ENCODE results near the gene DDX23. TPM values are rescaled to one million over a fixed set of nuclear protein-coding genes. Genes with fewer than 3 reads are reported as not detected.
A peak's percentile ranks its signal among the peaks of the same experiment; 100 is the strongest.

DDX23 gene
- total RNA-seq, 1 donor from 2014 or later, result 59.1 TPM

GRCh38 chr12:48889679-48890078 lies 37.7 kb upstream of the DDX23 start:
- H3K27me3 Mint-ChIP-seq (ENCODE audit: low read depth), result peaks cover 9% of the 10 kb centered on the region
- TF ChIP-seq, protein P1, sequence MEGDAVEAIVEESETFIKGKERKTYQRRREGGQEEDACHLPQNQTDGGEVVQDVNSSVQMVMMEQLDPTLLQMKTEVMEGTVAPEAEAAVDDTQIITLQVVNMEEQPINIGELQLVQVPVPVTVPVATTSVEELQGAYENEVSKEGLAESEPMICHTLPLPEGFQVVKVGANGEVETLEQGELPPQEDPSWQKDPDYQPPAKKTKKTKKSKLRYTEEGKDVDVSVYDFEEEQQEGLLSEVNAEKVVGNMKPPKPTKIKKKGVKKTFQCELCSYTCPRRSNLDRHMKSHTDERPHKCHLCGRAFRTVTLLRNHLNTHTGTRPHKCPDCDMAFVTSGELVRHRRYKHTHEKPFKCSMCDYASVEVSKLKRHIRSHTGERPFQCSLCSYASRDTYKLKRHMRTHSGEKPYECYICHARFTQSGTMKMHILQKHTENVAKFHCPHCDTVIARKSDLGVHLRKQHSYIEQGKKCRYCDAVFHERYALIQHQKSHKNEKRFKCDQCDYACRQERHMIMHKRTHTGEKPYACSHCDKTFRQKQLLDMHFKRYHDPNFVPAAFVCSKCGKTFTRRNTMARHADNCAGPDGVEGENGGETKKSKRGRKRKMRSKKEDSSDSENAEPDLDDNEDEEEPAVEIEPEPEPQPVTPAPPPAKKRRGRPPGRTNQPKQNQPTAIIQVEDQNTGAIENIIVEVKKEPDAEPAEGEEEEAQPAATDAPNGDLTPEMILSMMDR (IDR thresholded peaks at IDR 0.05), result no peak
- no peak overlapping the region for H3K4me3 Mint-ChIP-seq (ENCODE audit: unreplicated experiment)
- no peaks in the 10 kb centered on the region for H3K9me3 Mint-ChIP-seq (ENCODE audit: low read depth)
- no peak for DNase-seq (ENCODE audit: low spot score)
- peaks cover 8% of the 10 kb centered on the region for H3K4me1 Mint-ChIP-seq (ENCODE audit: low read depth)
- no peak overlapping the region for H3K27ac Mint-ChIP-seq (ENCODE audit: unreplicated experiment)
- no peaks in the 10 kb centered on the region for H3K36me3 Mint-ChIP-seq (ENCODE audit: low read depth)

DNA sequence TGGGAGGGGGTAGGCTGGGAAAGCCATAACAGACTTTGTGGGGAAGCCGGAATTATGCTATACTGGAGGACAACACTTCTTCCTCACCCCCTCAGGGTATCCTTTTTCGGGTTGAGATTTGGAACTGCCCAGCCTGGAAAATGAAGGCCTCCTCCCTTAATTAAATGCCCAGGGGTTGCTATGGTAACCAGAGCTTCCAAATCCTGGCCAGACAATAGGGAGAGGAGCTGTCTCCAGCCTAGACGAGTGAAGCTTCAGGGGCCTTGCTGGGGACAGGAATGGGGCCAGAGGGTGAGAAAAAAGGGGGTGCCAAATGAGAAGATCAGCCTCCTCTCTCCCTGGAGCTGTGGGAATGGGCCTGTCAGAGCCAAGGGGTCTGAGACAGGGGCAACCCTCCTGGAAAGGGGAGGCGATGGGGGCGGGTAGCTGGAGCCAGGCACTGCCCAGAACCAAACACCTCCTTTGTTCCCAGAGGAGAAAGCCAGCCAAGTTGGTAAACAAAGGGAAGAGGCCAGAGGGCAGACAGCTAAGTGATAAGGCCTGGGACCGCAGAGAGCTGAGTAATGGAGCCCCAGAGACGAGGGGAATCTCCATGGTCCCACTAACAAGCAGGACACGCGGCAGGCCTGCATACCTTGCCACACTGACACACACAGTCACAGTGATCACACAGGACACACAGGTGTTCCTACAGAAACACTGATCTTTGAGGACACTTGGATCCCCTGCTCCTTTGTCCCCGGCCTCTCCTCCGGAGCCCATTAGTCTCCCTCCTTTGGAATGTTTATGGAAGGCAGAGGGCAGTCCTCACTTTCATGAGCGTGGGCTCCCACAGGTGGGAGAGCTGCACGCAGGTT lies 31.6 kb upstream of the DDX23 start:
- H3K4me1 Mint-ChIP-seq (ENCODE audit: low read depth), result peaks cover 31% of the 10 kb centered on the region
- TF ChIP-seq, protein P1 (IDR thresholded peaks at IDR 0.05), result no peak
- DNase-seq (ENCODE audit: low spot score), result no peak
- no peaks in the 10 kb centered on the region for H3K27me3 Mint-ChIP-seq (ENCODE audit: low read depth)
- H3K27ac Mint-ChIP-seq (ENCODE audit: unreplicated experiment), result peak overlapping the region; percentile 98
- H3K36me3 Mint-ChIP-seq (ENCODE audit: low read depth), result no peaks in the 10 kb centered on the region
- H3K9me3 Mint-ChIP-seq (ENCODE audit: low read depth), result no peaks in the 10 kb centered on the region
- H3K4me3 Mint-ChIP-seq (ENCODE audit: unreplicated experiment), result no peak overlapping the region

- Mint-ChIP-seq H3K9me3 (ENCODE audit: low read depth) (no peaks in the 10 kb centered on the region), H3K36me3 (ENCODE audit: low read depth) (no peaks in the 10 kb centered on the region), H3K27ac (ENCODE audit: unreplicated experiment) (peak overlapping the region; percentile 98), H3K4me1 (ENCODE audit: low read depth) (peaks cover 31% of the 10 kb centered on the region), H3K4me3 (ENCODE audit: unreplicated experiment) (no peak overlapping the region), H3K27me3 (ENCODE audit: low read depth) (no peaks in the 10 kb centered on the region)
- TF ChIP-seq, protein P1 (IDR thresholded peaks at IDR 0.05), result no peak
- no peak for DNase-seq (ENCODE audit: low spot score)
Observed at GRCh38 chr12:48882972-48883304, 31.0 kb upstream of the DDX23 start.

DNA sequence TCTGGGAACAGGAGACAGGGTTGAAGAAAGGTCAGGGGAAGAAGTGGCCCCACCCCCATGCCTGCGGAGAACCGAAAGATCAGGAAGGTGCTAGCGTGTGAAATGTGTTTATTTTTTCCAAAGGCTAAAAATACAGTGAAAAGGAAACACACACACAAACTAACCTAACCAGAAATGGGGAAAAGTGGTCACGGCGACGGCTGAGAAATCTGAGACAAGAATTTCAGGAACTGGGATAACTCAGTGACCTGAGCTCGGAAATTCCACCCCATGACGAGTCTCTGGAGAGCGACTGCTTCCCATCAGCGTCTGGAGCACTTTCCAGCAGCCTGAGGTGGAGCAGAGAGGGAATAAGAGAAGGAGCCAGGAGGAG lies 30.3 kb upstream of the DDX23 start:
- peak overlapping the region; percentile 62 for H3K4me3 Mint-ChIP-seq (ENCODE audit: unreplicated experiment)
- TF ChIP-seq, protein P1 (IDR thresholded peaks at IDR 0.05), result no peak
- no peaks in the 10 kb centered on the region for H3K36me3 Mint-ChIP-seq (ENCODE audit: low read depth)
- H3K27ac Mint-ChIP-seq (ENCODE audit: unreplicated experiment), result peak overlapping the region; percentile 98
- peaks cover 31% of the 10 kb centered on the region for H3K4me1 Mint-ChIP-seq (ENCODE audit: low read depth)
- H3K9me3 Mint-ChIP-seq (ENCODE audit: low read depth), result no peaks in the 10 kb centered on the region
- no peak for DNase-seq (ENCODE audit: low spot score)
- H3K27me3 Mint-ChIP-seq (ENCODE audit: low read depth), result no peaks in the 10 kb centered on the region

GRCh38 chr12:48881686-48882314 lies 29.8 kb upstream of the DDX23 start:
- no peaks in the 10 kb centered on the region for H3K9me3 Mint-ChIP-seq (ENCODE audit: low read depth)
- no peak for DNase-seq (ENCODE audit: low spot score)
- H3K27ac Mint-ChIP-seq (ENCODE audit: unreplicated experiment), result peak overlapping the region; percentile 98

More at GRCh38 chr12:48881686-48882314, 29.8 kb upstream of the DDX23 start:
- H3K4me1 Mint-ChIP-seq (ENCODE audit: low read depth), result peaks cover 31% of the 10 kb centered on the region
- H3K36me3 Mint-ChIP-seq (ENCODE audit: low read depth), result no peaks in the 10 kb centered on the region
- TF ChIP-seq, protein P1 (IDR thresholded peaks at IDR 0.05), result no peak
- H3K4me3 Mint-ChIP-seq (ENCODE audit: unreplicated experiment), result peak overlapping the region; percentile 62
- no peaks in the 10 kb centered on the region for H3K27me3 Mint-ChIP-seq (ENCODE audit: low read depth)

Data from chondrocyte (in vitro differentiated cells).